ENCODE measurements around the gene BCAS3.

DNA sequence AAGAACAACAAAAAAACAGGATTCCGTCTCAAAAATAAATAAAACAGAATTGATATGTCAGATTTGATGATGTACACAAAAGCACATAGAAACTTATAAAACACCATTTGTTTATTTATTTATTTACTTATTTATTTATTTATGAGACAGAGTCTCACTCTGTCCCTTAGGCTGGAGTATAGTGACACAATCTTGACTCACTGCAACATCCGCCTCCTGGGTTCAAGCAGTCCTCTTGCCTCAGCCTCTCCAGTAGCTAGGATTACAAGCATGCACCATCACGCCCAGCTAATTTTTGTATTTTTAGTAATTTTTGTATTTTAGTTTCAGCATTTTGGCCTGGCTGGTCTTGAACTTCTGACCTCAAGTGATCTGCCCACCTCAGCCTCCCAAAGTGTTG is 21.4 kb downstream of the BCAS3 start:
- TF ChIP-seq EZH2 (IDR thresholded peaks at IDR 0.05; ENCODE audit: borderline replicate concordance, low read depth, low read length, poor library complexity, severe bottlenecking), result no peak
- TF ChIP-seq, protein P1, sequence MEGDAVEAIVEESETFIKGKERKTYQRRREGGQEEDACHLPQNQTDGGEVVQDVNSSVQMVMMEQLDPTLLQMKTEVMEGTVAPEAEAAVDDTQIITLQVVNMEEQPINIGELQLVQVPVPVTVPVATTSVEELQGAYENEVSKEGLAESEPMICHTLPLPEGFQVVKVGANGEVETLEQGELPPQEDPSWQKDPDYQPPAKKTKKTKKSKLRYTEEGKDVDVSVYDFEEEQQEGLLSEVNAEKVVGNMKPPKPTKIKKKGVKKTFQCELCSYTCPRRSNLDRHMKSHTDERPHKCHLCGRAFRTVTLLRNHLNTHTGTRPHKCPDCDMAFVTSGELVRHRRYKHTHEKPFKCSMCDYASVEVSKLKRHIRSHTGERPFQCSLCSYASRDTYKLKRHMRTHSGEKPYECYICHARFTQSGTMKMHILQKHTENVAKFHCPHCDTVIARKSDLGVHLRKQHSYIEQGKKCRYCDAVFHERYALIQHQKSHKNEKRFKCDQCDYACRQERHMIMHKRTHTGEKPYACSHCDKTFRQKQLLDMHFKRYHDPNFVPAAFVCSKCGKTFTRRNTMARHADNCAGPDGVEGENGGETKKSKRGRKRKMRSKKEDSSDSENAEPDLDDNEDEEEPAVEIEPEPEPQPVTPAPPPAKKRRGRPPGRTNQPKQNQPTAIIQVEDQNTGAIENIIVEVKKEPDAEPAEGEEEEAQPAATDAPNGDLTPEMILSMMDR (conservative IDR thresholded peaks at IDR 0.05; ENCODE audit: low read depth, low read length), result no peak

Data from A673 (cell line).